Lung (tissue), 12 donors: Measurements from ENCODE around the gene OPHN1. TPM values are rescaled to one million over a fixed set of nuclear protein-coding genes. Genes with fewer than 3 reads are reported as not detected.

Experiments
- ATAC-seq: fragments of 200-7000 bp; cut with Tn5 transposase; one replicate; pipeline ENCODE4 v1.9.1; 2020; ENCODE audit warnings: moderate number of reproducible peaks; ENCODE audit not compliant: insufficient read depth, low FRiP score
- DNase-seq, 3 donors: peaks; one replicate each; pipeline ENCODE4 v3.0.0-alpha.2; 2013 to 2017
- H3K27ac ChIP-seq, 2 donors: one replicate each; pipeline ENCODE4 v1.5.1; 2013; ENCODE audit warnings: mild to moderate bottlenecking in 2 of 2, moderate library complexity in 2 of 2, control low read depth in 1 of 2, inconsistent platforms in 1 of 2, low read depth in 1 of 2, low read length in 1 of 2
- H3K27me3 ChIP-seq, 3 donors: one replicate each; pipeline ENCODE4 v1.5.1; 2013; ENCODE audit warnings: low read length in 2 of 3; ENCODE audit not compliant: control insufficient read depth in 3 of 3, insufficient read depth in 3 of 3
- H3K36me3 ChIP-seq, 4 donors: one replicate each; pipeline ENCODE4 v1.5.1; 2013; ENCODE audit warnings: low read length in 4 of 4, mild to moderate bottlenecking in 1 of 4, moderate library complexity in 1 of 4; ENCODE audit not compliant: control insufficient read depth in 4 of 4, insufficient read depth in 4 of 4
- H3K4me1 ChIP-seq, 5 donors: one replicate each; pipeline ENCODE4 v1.5.1; 2013; ENCODE audit warnings: low read length in 5 of 5, mild to moderate bottlenecking in 2 of 5, moderate library complexity in 1 of 5; ENCODE audit not compliant: control insufficient read depth in 5 of 5, insufficient read depth in 5 of 5
- H3K4me3 ChIP-seq: one replicate; pipeline ENCODE4 v1.5.1; 2013; ENCODE audit warnings: mild to moderate bottlenecking, control low read depth, moderate library complexity
- H3K9ac ChIP-seq, 2 donors: one replicate each; pipeline ENCODE4 v1.5.1; 2013; ENCODE audit warnings: low read length in 2 of 2, control low read depth in 1 of 2; ENCODE audit not compliant: insufficient read depth in 1 of 2
- H3K9me3 ChIP-seq, 4 donors: one replicate each; pipeline ENCODE4 v1.5.1; 2013; ENCODE audit warnings: low read length in 3 of 4, mild to moderate bottlenecking in 1 of 4, moderate library complexity in 1 of 4; ENCODE audit not compliant: control insufficient read depth in 4 of 4, insufficient read depth in 3 of 4
- WGBS, 2 donors: extraction: QIAGEN DNeasy Blood & Tissue Kit; methylation state at CpG; one replicate each; pipeline ENCODE4 v1.1.7; 2013; 5-methylcytosine and 5-hydroxymethylcytosine counted together
- polyA plus RNA-seq, 2 donors: library from polyadenylated mRNA; stranded (reverse); fragments of 200-250 nt; gene quantifications; one replicate each; pipeline ENCODE4 v1.2.1, GENCODE V29; 2013
- total RNA-seq, 2 donors: library from RNA; depleted of rRNA in 1 of 2; stranded (reverse); fragments of >200 nt in 1 of 2; gene quantifications; one replicate each; pipeline ENCODE4 v1.2.1, GENCODE V29; 2014 to 2021
- TF ChIP-seq, protein P1 (sequence below): IDR thresholded peaks from 2 replicates; pipeline ENCODE4 v1.5.1; 2012; ENCODE audit warnings: mild to moderate bottlenecking; ENCODE audit errors: control extremely low read depth, extremely low read depth
- donor health status: control.
- donor health status: control.
- donor health status: Bipolar disorder and iron deficiency.
- donor health status: healthy.
- donor health status: DM: yes; HTN: yes; CAD: no.

OPHN1 gene
- total and polyA plus RNA-seq, 4 donors: 1.1 to 22.0 (median 6.8) TPM

DNA sequence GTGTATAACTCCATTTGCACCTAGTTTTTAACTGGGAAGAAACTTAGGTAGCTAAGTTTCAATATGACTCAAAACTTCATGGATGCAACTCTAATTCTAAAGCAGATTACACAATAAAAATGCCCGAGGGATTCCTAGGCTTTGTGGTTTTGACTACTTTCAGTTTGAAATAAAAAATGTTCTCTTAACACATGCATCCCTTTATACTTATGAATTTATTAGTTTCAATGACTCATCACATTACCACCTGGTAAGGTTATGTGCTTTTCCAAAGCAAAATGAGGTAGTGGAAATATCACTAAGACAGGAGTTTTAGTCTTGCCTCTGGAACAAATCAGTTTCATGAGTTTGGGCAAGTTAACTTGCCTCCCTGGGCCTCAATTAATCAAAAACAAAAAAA, 125.5 kb downstream of the OPHN1 start:
- ATAC-seq (no peak), DNase-seq (no peak)
- WGBS, 2 donors: 13 to 48% methylated on average over 1 of the region's 1 CpG
- no peaks in the 10 kb centered on the region for H3K36me3 ChIP-seq
- H3K9ac ChIP-seq: no peak overlapping the region
- no peak overlapping the region for H3K27ac ChIP-seq
- TF ChIP-seq, protein P1, sequence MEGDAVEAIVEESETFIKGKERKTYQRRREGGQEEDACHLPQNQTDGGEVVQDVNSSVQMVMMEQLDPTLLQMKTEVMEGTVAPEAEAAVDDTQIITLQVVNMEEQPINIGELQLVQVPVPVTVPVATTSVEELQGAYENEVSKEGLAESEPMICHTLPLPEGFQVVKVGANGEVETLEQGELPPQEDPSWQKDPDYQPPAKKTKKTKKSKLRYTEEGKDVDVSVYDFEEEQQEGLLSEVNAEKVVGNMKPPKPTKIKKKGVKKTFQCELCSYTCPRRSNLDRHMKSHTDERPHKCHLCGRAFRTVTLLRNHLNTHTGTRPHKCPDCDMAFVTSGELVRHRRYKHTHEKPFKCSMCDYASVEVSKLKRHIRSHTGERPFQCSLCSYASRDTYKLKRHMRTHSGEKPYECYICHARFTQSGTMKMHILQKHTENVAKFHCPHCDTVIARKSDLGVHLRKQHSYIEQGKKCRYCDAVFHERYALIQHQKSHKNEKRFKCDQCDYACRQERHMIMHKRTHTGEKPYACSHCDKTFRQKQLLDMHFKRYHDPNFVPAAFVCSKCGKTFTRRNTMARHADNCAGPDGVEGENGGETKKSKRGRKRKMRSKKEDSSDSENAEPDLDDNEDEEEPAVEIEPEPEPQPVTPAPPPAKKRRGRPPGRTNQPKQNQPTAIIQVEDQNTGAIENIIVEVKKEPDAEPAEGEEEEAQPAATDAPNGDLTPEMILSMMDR: no peak
- no peaks in the 10 kb centered on the region for H3K9me3 ChIP-seq
- no peaks in the 10 kb centered on the region for H3K4me1 ChIP-seq
- no peak overlapping the region for H3K4me3 ChIP-seq
- no peaks in the 10 kb centered on the region for H3K27me3 ChIP-seq

- no peaks in the 10 kb centered on the region for H3K27me3 ChIP-seq
- H3K9ac ChIP-seq: no peak overlapping the region
- no peak overlapping the region for H3K4me3 ChIP-seq
- no peaks in the 10 kb centered on the region for H3K36me3 ChIP-seq
- no peak for DNase-seq
- 84% methylated on average over 1 of the region's 1 CpG for WGBS, 2 donors
- H3K4me1 ChIP-seq: no peaks in the 10 kb centered on the region
- no peak overlapping the region for H3K27ac ChIP-seq
- TF ChIP-seq, protein P1: no peak
- ATAC-seq: no peak
- no peaks in the 10 kb centered on the region for H3K9me3 ChIP-seq
Observed at GRCh38 chrX:68304602-68305001, 128.7 kb downstream of the OPHN1 start.

GRCh38 chrX:68299898-68300297, 133.4 kb downstream of the OPHN1 start:
- Histone ChIP-seq H3K9ac (no peak overlapping the region), H3K4me3 (no peak overlapping the region), H3K4me1 (no peaks in the 10 kb centered on the region), H3K27me3 (no peaks in the 10 kb centered on the region), H3K36me3 (no peaks in the 10 kb centered on the region), H3K27ac (no peak overlapping the region), H3K9me3 (no peaks in the 10 kb centered on the region)
- TF ChIP-seq, protein P1: no peak
- ATAC-seq (no peak), DNase-seq (no peak)
- WGBS, 2 donors: 65 to 92% methylated on average over 2 of the region's 2 CpGs

DNA sequence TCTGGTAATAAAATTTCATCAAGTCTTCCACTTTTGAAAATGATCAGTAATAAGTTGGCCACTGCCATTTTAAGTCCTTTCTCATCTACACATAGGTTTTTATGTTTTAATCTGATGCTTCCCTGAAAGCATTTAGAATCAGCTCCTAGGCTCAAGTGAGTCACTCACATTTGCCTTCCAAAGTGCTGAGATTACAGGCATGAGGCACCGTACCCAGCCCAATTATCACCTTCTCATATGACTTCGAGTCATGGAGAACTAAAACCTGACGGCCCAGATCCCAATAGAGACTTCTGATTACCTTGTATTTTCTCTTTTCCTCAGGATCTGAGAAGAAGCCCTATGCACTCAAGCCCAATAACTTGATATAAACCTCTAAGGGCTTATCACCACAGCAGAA, 140.8 kb downstream of the OPHN1 start:
- TF ChIP-seq, protein P1: no peak
- Histone ChIP-seq H3K4me1 (no peaks in the 10 kb centered on the region), H3K27me3 (no peaks in the 10 kb centered on the region), H3K36me3 (no peaks in the 10 kb centered on the region), H3K27ac (no peak overlapping the region), H3K4me3 (no peak overlapping the region), H3K9ac (no peak overlapping the region), H3K9me3 (no peaks in the 10 kb centered on the region)
- ATAC-seq (no peak), DNase-seq (no peak)
- 71 to 97% methylated on average over 3 of the region's 3 CpGs for WGBS, 2 donors
